ENCODE results near the gene NSUN2.
A peak's percentile ranks its signal among the peaks of the same experiment; 100 is the strongest.
"Not testable (repeated sequence)": the region's sequence is repeated elsewhere in the genome, so short reads cannot be mapped to it uniquely, and the experiment has no call there.

Gene NSUN2

GRCh38 chr5:6632888-6633468, at the start of gene NSUN2, which contains the start of gene SRD5A1:
TSS of gene NSUN2 (minus strand) at chr5:6633044. CDS start at chr5:6632979, 65 bp downstream.
TSS of gene SRD5A1 (plus strand) at chr5:6633440. CDS start at chr5:6633577, 137 bp downstream.
- peak; percentile 99 for DNase-seq (ENCODE audit: low spot score)

- no peak for DNase-seq (ENCODE audit: low spot score)
These were observed 49.4 kb upstream of the NSUN2 start for GRCh38 chr5:6682239-6682638.

GRCh38 chr5:6681682-6682081, 48.8 kb upstream of the NSUN2 start:
- DNase-seq (ENCODE audit: low spot score) = no peak

GRCh38 chr5:6680922-6681321, 48.1 kb upstream of the NSUN2 start:
- no peak for DNase-seq (ENCODE audit: low spot score)

DNA sequence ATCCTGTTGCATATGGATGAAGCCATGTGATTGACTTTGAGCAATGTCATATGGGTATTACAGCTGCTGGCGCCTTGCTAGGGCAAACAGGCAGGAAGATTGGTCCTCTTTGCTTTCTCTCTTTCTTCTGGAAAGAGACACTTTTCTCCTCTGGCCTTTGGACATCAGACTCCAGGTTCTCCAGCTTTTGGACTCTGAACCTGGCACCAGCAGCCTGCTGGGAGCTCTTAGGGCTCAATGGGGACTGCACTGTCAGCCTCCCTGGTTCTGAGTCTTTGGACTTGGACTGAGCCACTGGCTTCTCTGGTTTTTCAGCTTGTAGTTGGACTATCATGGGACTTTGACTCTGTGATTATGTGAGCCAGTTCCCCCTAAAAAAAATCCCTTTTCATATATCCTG, 45.5 kb upstream of the NSUN2 start:
- DNase-seq (ENCODE audit: low spot score) = no peak

GRCh38 chr5:6676702-6677101, 43.9 kb upstream of the NSUN2 start:
- DNase-seq (ENCODE audit: low spot score) = no peak

DNA sequence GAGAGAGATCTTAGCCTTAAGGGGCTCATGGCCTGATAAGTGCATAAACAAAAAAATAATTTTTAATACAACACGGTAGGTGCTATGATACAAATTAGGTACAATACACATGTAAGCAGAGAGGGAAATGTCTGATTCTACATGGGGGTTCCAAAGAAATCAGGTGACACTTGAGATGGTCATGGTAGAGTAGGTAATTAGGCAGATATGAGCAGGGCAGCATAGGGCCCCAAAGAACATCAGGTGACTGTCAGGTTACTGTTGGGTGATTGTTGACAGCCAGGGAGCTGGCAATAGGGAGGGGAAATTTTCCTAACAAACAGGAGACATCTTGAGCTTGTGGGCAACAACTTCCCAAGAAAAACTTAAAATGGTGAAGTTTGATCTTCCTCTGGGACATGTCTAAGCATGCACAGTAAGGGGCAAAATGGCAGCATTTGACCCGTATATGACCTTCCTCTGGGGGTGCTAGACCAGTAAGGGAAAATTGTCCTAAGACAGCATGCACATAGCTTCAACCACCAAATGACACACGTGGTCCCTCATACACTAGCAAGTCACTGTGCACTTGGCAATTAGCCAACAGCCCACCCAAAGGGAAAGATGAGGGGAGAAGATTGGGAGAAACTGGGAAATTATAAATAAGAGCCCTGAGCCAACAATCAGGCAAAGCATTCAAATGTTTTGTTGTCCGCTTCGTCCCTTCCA, 43.1 kb upstream of the NSUN2 start:
- DNase-seq (ENCODE audit: low spot score) = no peak

DNA sequence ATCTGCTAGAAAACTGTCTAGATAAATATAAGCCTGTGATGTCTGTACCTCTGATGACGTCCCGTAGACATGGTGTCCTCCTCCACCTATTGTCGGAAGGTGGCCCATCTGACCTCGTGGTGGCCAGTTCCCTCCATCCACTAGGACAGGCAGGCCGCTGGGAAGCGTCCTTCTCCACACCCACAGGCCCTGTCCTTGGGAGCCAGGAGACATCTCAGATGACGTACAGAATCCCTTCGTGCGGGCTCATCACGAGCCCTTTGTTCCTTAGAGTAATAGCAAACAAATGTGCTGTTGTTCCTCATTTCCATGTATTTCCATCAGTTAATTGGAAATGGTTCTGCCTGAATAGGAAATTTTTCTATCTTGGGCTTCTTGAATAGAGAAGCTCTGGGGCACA, 42.0 kb upstream of the NSUN2 start:
- no peak for DNase-seq (ENCODE audit: low spot score)

DNA sequence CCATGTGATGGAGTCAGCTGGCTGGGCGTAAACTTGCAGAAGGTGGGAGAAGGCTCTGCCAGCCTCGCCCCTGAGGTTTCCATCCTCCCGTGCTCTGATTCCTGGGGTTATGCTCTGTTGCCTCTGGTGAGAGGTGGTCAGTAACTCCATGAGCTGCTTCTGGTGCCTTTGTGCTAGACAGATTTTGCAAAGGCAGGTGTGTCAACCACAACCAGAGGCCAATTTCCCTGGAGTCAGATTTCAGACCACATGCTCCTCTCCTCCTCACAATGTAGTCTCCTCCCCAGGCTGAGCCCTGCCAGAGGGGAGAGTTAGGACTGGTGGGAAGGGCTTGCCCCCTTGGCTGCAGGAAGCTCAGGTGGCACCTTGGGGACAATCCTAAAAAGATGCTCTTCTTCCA, 41.6 kb upstream of the NSUN2 start:
- DNase-seq (ENCODE audit: low spot score) = no peak

DNA sequence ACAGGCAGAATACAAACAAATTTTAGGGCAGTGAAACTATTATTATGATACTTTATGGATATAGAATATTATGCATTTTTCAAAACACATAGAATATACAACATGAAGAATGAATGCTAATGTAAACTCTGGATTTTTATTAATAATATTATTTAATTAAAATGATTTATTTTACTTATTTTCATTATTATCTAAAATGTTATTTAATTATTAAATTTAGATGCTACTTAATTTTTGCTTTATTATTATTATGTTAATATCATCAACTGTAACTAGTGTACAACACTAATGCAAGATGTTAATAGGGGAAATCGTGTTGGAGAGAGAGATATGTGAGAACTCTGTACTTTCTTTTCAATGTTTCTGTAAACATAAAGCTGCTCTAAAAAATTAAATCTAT, 41.1 kb upstream of the NSUN2 start:
- no peak for DNase-seq (ENCODE audit: low spot score)

GRCh38 chr5:6673031-6673430, 40.2 kb upstream of the NSUN2 start:
- DNase-seq (ENCODE audit: low spot score) = no peak

GRCh38 chr5:6668717-6669116, 35.9 kb upstream of the NSUN2 start:
- DNase-seq (ENCODE audit: low spot score) = not testable (repeated sequence)

DNA sequence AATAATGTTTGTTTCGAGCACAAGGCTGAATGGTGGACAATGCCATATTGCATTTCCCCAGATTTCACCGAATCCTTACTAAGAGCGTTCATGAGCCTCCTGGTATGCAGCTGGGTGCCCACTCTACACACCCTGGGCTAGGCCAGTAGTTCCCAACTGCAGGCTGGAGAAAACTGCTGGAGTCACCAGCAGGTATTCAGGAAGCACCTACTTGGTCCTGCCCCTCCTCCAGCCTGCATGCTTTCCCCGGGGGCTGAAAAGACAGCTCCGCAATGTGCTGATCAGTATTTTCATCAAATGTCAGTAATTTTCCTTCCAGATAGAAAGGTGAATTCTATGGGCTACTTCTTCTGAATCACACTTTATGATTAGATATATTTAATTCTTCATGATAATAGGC, 34.8 kb upstream of the NSUN2 start:
- no peak for DNase-seq (ENCODE audit: low spot score)

DNA sequence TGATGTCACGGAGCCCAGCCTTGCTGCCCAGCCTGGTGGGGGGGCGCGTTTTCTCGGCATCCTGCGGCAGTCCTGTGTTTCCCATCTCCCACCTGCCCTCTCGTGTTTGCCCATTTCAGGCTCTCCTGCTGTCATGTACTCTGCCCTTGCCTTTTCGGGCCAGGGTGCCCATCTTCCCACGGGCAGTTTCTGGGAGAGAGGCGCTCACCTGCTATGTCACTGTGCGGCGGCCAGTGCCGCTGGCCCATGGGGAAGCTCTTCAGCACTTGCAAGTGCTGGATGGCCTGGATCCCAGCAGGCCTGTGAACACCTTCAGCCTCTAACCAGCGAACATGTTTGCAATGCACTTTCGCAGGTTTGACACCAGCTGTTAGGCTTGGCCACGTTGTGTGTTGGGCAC, 33.9 kb upstream of the NSUN2 start:
- DNase-seq (ENCODE audit: low spot score) = no peak

DNA sequence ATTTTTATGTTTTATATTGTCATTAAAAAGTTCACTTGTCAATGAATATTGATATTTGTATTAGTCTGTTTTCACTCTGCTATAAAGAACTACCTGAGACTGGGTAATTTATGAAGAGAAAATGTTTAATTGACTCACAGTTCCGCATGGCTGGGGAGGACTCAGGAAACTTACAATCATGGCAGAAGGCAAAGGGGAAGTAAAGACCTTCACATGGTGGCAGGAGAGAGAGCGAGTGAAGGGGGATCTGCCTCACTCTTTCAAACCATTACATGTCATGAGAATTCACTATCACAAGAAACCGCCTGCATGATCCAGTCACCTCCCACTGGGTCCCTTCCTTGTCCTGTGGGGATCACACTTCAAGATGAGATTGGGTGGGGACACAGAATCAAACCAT, 27.8 kb upstream of the NSUN2 start:
- no peak for DNase-seq (ENCODE audit: low spot score)

DNA sequence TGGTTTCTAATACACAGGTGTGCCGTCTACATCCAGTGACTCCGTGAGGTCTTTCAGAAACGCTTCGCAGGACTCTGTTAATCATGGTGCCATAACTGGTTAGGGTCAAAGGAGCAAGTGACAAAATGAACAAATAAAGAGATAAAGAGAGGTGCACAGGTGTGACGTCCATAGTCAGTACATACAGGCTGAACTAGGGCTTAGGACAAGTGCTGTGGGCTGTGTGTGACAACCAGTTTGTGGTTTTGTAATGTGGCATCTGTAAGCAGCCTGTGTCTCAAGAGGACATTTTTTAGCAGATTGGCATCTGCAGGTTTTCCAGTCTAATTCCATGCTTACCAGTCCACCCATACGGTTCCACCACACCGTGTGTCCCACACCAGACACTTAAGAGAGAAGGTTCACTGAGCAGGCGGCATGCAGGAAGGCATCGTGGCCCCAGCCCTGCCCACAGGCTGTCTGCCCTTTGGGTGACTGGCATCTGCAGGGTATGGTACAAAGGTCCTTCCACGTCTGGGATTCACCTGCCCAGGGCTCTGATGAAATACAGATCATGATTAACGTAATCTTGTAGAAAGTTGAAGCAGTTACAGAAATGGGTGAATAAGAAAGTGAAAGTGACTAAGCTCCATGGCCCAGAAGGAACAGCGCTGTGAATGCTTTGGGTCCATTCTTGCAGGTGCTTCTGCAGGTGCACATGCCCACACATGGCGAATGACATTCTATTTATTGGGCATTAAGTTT, 27.3 kb upstream of the NSUN2 start:
- no peak for DNase-seq (ENCODE audit: low spot score)

DNA sequence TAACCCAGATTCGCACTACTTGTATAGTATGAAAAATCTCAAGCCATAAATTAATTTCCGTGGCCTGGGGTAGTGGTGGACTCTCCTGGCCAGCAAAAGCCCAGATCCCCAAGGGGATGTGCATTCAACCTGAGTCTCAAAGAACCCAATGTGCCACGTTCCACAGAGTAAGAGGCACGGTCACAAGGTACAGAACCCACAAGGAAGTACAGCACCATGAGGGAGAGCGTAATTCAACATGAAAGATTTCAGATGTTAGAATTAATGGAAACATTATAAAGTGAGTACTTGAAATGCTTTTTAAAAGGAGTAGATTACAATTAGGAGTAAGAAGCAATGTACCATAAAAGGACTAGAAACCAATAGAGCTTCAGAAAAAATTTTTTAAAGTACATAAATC, 23.8 kb upstream of the NSUN2 start:
- no peak for DNase-seq (ENCODE audit: low spot score)

DNA sequence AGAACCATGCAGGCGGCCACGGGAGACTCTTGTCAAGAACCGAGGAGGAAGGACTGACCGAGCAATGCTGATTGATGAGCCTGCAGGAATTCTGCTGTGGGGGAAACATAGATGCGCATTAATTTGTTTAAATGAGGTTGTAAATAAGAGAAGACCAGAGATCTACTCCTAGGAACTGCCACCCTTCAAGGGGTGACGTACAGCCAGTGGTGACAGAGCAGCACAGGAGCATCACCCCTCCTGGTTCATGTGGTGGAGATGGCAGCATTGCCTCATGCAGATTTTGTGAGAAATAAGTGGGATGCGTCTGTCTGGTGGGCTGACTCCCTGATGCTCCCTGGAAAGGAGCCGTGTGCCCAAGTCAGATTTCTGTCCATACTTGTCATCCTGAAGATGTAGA, 22.6 kb upstream of the NSUN2 start:
- DNase-seq (ENCODE audit: low spot score) = no peak

DNA sequence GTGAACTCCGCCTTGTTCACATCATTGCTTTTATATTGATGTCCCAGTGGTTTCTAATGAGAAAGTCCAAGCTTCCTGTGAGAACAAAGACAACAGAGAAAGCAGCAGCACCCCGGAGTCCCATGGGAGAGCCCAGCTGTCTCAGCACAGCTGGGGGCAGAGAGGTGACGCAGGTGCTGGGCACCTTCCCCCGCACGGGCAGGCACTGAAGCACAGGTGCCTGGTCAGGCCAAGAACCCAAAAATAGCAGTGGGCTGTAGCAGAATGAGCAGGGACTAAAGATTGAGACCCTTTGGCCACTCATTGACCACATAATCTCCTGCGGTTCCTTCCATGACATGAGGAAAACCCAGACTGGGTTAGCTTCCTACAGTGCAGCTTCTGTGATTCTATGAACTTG, 19.2 kb upstream of the NSUN2 start:
- DNase-seq (ENCODE audit: low spot score) = no peak

- no peak for DNase-seq (ENCODE audit: low spot score)
These were observed 16.8 kb upstream of the NSUN2 start for GRCh38 chr5:6649681-6650080.

GRCh38 chr5:6649186-6649585, 16.3 kb upstream of the NSUN2 start:
- DNase-seq (ENCODE audit: low spot score) = no peak

GRCh38 chr5:6645571-6646362, 12.9 kb upstream of the NSUN2 start:
- not testable (repeated sequence) for DNase-seq (ENCODE audit: low spot score)

Data from D341Med (cell line).